WTC11 (cell line): ENCODE measurements around the gene HAUS8. TPM values are rescaled to one million over a fixed set of nuclear protein-coding genes. Genes with fewer than 3 reads are reported as not detected.

Experiments
- ATAC-seq: fragments of 200-7000 bp; cut with Tn5 transposase; 2 replicates; pipeline ENCODE4 v1.10.0; 2021; ENCODE audit warnings: mild to moderate bottlenecking, moderate library complexity
- CTCF ChIA-PET: fragments of 300-600 bp; sonication (Branson Sonifier 250); formaldehyde crosslinking; loops from one replicate; lab custom pipeline; 2021; ENCODE audit warnings: antibody characterized with exemption; lab: Charles Lee
- POLR2A ChIA-PET: fragments of 350-600 bp; sonication (Branson Sonifier 250); formaldehyde crosslinking; loops from one replicate; lab custom pipeline; 2021; ENCODE audit warnings: antibody characterized with exemption; lab: Charles Lee
- DNase-seq: peaks from one replicate; pipeline ENCODE4 v3.0.0; 2021; ENCODE audit warnings: low spot score
- H3K27ac Mint-ChIP-seq: 2 replicates; pipeline ENCODE4 v1.8.0; 2021; ENCODE audit warnings: mixed read lengths
- H3K27me3 Mint-ChIP-seq: 2 replicates; pipeline ENCODE4 v1.8.0; 2021; ENCODE audit warnings: low read depth, mild to moderate bottlenecking, moderate library complexity, mixed read lengths
- H3K36me3 Mint-ChIP-seq: 2 replicates; pipeline ENCODE4 v1.8.0; 2021; ENCODE audit warnings: mixed read lengths
- H3K4me1 Mint-ChIP-seq: 2 replicates; pipeline ENCODE4 v1.8.0; 2022; ENCODE audit warnings: mixed read lengths
- H3K4me3 Mint-ChIP-seq: 2 replicates; pipeline ENCODE4 v1.8.0; 2021; ENCODE audit warnings: mild to moderate bottlenecking, moderate library complexity, mixed read lengths
- H3K9me3 Mint-ChIP-seq: 2 replicates; pipeline ENCODE4 v1.8.0; 2021; ENCODE audit warnings: mixed read lengths
- E2F4 ChIP-seq: sonication (generic); formaldehyde crosslinking; IDR thresholded peaks from 2 replicates; pipeline ENCODE4 v1.8.1; 2022; ENCODE audit warnings: low read depth, mild to moderate bottlenecking, moderate library complexity, missing genetic modification reagents, borderline replicate concordance
- E2F5 ChIP-seq: sonication (generic); formaldehyde crosslinking; IDR thresholded peaks from 2 replicates; pipeline ENCODE4 v1.8.1; 2022; ENCODE audit warnings: mild to moderate bottlenecking, moderate library complexity, missing genetic modification reagents
- EMX1 ChIP-seq: fragments of 250-450 bp; sonication (Bioruptor Pico); IDR thresholded peaks from 2 replicates; pipeline ENCODE4 v1.8.0; 2021; ENCODE audit warnings: mild to moderate bottlenecking
- GRHL2 ChIP-seq: fragments of 250-450 bp; sonication (Bioruptor Pico); IDR thresholded peaks from 2 replicates; pipeline ENCODE4 v1.8.0; 2022; ENCODE audit warnings: mild to moderate bottlenecking, moderate library complexity; ENCODE audit not compliant: insufficient replicate concordance, severe bottlenecking
- JUN ChIP-seq: sonication (generic); formaldehyde crosslinking; IDR thresholded peaks from 2 replicates; pipeline ENCODE4 v1.8.0; 2023; ENCODE audit warnings: mild to moderate bottlenecking, missing genetic modification reagents
- KAT7 ChIP-seq: sonication (generic); formaldehyde crosslinking; IDR thresholded peaks from 2 replicates; pipeline ENCODE4 v1.8.1; 2023; ENCODE audit warnings: missing genetic modification reagents, mild to moderate bottlenecking, borderline replicate concordance
- NR3C1 ChIP-seq: sonication (generic); formaldehyde crosslinking; conservative IDR thresholded peaks from 2 replicates; pipeline ENCODE4 v1.8.1; 2023; ENCODE audit warnings: low read depth, mild to moderate bottlenecking, missing genetic modification reagents
- TP53 ChIP-seq: sonication (generic); formaldehyde crosslinking; IDR thresholded peaks from 2 replicates; pipeline ENCODE4 v1.8.1; 2023; ENCODE audit warnings: mild to moderate bottlenecking, missing genetic modification reagents
- ZNF219 ChIP-seq: sonication (generic); formaldehyde crosslinking; IDR thresholded peaks from 2 replicates; pipeline ENCODE4 v1.8.0; 2023; ENCODE audit warnings: missing genetic modification reagents, mild to moderate bottlenecking, borderline replicate concordance
- ZNF512 ChIP-seq: sonication (generic); formaldehyde crosslinking; IDR thresholded peaks from 2 replicates; pipeline ENCODE4 v1.8.1; 2022; ENCODE audit warnings: missing genetic modification reagents, borderline replicate concordance
- ZNF532 ChIP-seq: fragments of 250-450 bp; sonication (Bioruptor Pico); IDR thresholded peaks from 2 replicates; pipeline ENCODE4 v1.9.0; 2021; ENCODE audit warnings: mild to moderate bottlenecking, borderline replicate concordance
- total RNA-seq: library from RNA; stranded (reverse); gene quantifications from 3 replicates; pipeline ENCODE4 v1.2.3, GENCODE V29; 2021

The HAUS8 gene
- total RNA-seq, 1 experiment from 2014 or later, result 29.7 TPM

- DNase-seq, result no peak
- POLR2A ChIA-PET, result no interaction called here
- CTCF ChIA-PET, result no interaction called here
- H3K36me3 Mint-ChIP-seq, result peaks cover 27% of the 10 kb centered on the region
- ATAC-seq, result no peak
- H3K9me3 Mint-ChIP-seq, result peaks cover 30% of the 10 kb centered on the region
- H3K4me3 Mint-ChIP-seq, result no peak overlapping the region
- H3K27ac Mint-ChIP-seq, result no peak overlapping the region
- H3K4me1 Mint-ChIP-seq, result peaks cover 8% of the 10 kb centered on the region
- H3K27me3 Mint-ChIP-seq, result peaks cover 42% of the 10 kb centered on the region
- TF ChIP-seq ZNF532 (CRISPR knock-in tag) (no peak), TP53 (CRISPR knock-in tag) (no peak), ZNF219 (no peak), ZNF512 (CRISPR knock-in tag) (no peak), NR3C1 (CRISPR knock-in tag) (no peak), GRHL2 (CRISPR knock-in tag) (no peak), KAT7 (CRISPR knock-in tag) (no peak), EMX1 (CRISPR knock-in tag) (no peak), E2F5 (no peak), E2F4 (CRISPR knock-in tag) (no peak)
These were observed 51.4 kb downstream of the HAUS8 start for GRCh38 chr19:17023805-17024204.

- ChIA-PET CTCF (no interaction called here), POLR2A (no interaction called here)
- H3K27me3 Mint-ChIP-seq, result peaks cover 36% of the 10 kb centered on the region
- H3K4me3 Mint-ChIP-seq, result no peak overlapping the region
- ATAC-seq, result no peak
- H3K27ac Mint-ChIP-seq, result no peak overlapping the region
- peaks cover 27% of the 10 kb centered on the region for H3K36me3 Mint-ChIP-seq
- H3K4me1 Mint-ChIP-seq, result peaks cover 8% of the 10 kb centered on the region
- DNase-seq, result no peak
- TF ChIP-seq JUN, result no peak
- TF ChIP-seq ZNF532 (CRISPR knock-in tag), result no peak
- peaks cover 30% of the 10 kb centered on the region for H3K9me3 Mint-ChIP-seq
These were observed 52.5 kb downstream of the HAUS8 start for GRCh38 chr19:17022738-17023137.
